SIG-M5 treated with dmso at 0.1 percent for 504 hours (cell line): ENCODE results near the gene PUS3.
"Not testable (repeated sequence)": the region's sequence is repeated elsewhere in the genome, so short reads cannot be mapped to it uniquely, and the experiment has no call there.

Experiments
- DNase-seq: peaks from one replicate; lab custom pipeline; 2025; ENCODE audit not compliant: unreplicated experiment; lab: John Stamatoyannopoulos, UW

Gene PUS3

GRCh38 chr11:125922156-125922555, 19.1 kb upstream of the PUS3 start:
- DNase-seq = no peak

- no peak for DNase-seq
Observed at GRCh38 chr11:125921042-125921441, 18.0 kb upstream of the PUS3 start.

DNA sequence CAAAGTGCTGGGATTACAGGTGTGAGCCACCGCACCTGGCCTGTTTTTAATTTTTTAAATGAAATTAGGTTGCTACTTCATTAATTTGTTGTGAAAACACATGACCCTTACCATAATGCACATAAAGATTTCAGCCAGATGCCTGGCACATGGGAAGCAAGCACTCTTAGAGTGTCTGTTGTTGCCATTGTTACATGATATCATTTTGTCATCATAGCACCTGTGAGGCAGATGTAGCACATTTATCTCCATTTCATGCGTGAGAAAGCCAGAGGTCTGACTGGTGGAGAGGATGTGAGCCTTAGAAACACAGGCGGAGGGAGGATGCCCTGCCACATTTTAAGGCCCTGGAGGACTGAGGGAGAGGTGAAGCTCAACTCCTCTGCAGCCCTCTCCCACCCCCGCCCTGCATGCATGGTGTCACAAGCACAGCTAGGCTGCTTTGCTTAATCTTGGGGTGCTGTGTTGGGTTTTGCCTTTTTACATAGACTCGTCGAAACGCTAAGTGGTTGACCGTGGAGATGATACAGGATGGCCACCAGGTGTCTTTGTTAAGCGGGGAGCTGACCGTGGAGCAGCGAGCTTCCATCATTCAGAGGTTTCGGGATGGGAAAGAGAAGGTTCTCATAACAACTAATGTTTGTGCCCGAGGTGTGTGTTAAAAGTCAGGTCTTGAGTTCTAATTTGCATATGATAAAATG, 15.3 kb upstream of the PUS3 start:
- no peak for DNase-seq

DNA sequence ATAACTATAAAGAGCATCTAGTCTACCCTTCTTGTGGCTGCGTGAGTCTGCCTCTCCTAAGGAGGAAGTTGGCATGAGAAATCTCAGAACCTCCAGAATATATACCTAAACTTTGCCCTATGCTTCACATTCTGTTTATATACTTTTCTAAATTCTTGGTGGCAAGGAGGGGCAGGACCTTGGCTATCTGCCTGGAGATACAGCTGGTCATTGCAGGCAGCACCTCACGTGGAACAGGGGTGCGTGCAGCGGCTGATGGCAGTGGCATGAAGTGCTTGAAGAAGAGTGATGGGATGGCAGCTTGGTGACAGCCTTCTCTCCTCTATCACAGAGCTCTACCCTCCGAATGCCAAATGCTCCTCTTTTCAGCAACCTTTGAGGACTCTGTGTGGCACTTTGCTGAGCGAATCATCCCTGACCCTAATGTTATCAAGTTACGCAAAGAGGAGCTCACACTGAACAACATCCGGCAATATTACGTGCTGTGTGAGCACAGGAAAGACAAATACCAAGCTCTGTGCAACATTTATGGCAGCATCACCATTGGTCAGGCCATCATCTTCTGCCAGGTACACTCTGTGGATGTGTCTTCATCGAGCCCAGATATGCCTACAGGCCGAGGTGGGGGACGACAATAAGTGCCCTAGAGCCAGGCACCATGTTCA, 13.8 kb upstream of the PUS3 start:
- no peak for DNase-seq

DNA sequence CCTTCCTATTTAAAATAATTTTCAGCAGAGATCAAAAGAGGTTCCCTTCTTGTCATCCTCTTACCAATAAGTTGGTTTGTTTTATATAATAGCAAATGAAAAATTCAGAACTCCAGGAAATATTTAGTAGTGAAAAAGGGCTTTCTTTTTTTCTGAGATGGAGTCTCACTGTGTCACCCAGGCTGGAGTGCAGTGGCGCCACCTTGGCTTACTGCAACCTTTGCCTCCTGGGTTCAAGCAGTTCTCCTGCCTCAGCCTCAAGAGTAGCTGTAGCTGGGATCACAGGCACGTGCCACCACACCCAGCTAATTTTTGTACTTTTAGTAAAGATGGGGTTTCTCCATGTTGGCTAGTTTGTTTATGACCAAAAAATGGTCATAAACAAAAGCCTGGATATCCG, 11.6 kb upstream of the PUS3 start:
- DNase-seq = not testable (repeated sequence)

DNA sequence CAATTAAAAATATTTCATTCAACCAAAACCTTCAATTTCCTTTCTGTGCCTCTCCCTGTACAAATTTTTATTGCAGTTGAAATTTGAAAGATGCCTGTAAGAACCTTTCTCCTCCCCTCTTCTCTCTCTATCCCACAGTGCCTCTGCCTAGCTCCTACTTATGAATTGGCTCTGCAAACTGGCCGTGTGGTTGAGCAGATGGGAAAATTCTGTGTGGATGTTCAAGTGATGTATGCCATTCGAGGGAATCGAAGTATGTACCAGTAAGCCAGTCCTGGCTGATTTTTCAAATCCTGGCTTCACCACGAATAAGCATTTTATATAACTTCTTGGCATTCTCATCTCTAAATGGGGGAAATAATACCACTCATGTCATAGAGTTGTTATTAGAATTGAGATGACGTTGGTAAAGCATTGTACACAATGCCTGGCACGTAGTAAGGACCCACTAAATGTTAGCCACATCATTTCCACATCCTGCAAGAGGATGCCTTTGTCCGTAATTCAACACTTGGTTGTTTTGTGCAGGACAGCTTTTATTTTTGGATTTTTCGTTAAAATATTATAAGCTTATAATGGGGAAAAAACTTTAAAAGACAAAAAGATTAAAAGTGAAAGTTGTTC, 7.3 kb upstream of the PUS3 start:
- no peak for DNase-seq

DNA sequence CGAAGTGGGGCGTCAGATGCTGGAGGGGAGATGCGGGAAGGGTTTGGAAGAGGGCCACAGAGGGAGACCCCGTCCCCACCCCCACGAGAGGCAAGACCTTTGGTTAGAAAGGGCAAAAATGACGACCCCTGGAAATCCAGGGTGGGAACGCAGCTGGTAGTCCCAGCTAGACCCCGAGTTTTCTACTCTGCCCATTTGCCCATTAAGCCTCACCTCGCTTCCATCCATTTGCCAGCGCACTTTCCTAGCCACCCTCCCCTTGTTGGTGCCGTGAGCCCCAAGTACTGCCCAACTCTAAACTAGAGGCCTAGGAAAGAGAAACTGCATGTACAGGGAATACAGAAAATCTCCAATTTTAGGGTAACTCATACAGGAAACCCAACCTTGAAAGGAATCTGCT, 1.7 kb upstream of the PUS3 start:
- DNase-seq = no peak

GRCh38 chr11:125903711-125904659, 979 bp upstream of the PUS3 start, which contains the start of gene DDX25:
DDX25 (plus strand) TSS chr11:125904508; CDS start chr11:125904518, 10 bp downstream.
- no peak for DNase-seq

GRCh38 chr11:125902277-125902926, 604 bp downstream of the PUS3 start:
- DNase-seq = no peak

- DNase-seq = no peak
Observed at GRCh38 chr11:125901872-125902271, 1.1 kb downstream of the PUS3 start.

DNA sequence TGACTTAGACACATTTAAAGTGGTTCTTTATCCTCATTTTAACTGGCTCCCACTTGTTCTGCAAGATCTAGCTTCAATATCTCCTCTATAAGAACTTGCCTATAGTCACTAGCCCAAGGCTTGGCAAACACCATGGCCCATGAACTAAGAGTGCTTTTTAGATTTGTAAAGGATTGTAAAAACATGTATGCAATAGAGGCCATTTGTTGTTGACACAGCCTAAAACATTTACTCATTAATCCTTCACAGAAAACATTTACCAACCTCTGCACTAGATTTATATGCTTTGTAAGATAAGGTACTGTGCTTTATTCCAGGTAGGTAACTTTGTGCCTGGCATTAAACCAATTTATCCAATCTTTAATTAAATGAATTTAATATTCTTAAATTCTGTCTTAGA, 10.0 kb downstream of the PUS3 start:
- no peak for DNase-seq

- DNase-seq = no peak
Observed at GRCh38 chr11:125892071-125892470, 10.9 kb downstream of the PUS3 start.

- no peak for DNase-seq
Observed at GRCh38 chr11:125890447-125891100, 12.4 kb downstream of the PUS3 start.

DNA sequence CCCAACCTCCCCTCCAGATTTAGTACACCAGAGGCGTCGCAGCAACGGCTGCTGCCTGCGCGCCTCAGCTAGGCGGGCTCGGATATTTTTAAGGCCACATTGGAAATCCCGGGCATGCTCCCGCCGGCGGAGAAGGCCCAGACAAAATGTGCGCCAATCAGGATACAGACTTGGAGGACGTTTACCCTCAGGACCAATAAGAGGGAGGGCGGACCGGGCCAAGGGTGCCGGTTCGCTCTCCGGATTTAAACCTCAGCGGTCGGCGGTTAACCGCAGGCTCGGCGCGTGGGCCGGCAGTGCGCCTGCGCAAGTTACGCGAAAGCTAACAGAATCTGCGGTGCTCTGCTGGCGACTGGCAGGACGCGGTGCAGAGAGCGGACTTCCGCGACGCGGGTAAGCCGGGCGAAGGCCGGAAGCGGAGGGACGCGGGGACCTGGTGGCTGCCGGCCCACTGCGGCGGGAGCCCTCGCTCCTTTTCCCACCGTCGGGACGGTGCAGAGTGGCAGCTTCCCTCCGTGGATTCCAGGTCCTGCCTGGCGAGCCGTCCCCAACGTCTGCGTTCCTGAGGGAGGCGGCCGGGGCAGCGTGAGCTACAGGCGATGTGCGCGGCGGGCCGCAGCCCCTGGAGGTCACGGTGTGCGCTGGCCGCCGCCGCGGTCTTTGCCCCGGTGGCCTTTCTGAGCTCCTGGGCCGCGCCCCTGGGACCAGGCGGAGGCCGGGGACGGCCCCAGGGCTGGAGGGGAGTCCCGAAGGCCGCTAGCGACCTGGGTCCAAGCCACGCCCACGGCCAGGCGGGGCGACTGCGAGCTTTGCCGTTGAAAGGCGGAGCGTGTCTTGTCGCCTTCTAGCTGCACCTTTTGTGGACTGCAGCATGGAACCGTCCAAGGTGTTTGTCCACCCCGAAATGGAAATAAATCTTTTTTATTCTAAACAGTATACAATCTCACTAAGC, 15.4 kb downstream of the PUS3 start, which contains the start of gene HYLS1:
Gene HYLS1 (plus strand): TSS at position 296 of the 952 bp plus-strand sequence. CDS start 11,701 bp downstream, outside the sequence.
- DNase-seq = peak; percentile 83

DNA sequence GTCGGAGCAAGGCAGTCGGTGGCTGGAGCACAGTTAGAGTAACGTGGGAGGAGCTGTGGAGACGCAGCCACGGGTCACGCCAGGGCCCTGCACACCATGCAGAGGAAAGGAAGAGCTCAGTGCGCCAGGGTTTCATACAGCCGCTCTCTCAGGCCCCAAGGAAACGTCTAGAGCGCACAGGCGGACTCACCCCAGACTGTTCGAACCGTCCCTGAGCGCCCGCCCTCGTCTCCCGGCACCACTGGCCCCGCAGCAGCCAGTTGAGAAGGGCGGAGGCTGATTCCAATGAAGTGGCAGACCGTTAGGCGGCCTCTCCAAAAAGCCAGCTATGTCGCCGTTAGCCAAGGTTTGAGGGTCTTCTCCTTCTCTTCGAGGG, 16.0 kb downstream of the PUS3 start:
- DNase-seq = no peak

- no peak for DNase-seq
Observed at GRCh38 chr11:125883375-125883774, 19.6 kb downstream of the PUS3 start.

DNA sequence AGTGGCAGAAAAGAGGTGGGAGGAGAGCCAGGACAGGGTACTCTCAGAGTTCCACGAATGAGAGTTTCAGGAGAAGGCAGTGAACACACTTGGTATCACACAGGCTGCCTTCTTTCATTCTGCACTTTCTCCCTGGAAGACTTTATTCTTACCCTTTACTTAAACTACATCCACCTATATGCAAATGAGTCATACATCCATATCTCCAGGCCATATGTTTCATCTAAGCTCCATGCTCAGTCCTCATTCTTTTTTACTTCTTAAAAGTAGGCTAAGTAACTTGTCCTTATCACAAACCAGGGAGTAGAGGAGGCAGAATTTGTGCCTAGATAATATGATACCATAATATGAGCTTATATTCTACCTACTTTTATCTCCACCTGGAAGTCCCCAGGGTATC, 21.7 kb downstream of the PUS3 start:
- DNase-seq = no peak

DNA sequence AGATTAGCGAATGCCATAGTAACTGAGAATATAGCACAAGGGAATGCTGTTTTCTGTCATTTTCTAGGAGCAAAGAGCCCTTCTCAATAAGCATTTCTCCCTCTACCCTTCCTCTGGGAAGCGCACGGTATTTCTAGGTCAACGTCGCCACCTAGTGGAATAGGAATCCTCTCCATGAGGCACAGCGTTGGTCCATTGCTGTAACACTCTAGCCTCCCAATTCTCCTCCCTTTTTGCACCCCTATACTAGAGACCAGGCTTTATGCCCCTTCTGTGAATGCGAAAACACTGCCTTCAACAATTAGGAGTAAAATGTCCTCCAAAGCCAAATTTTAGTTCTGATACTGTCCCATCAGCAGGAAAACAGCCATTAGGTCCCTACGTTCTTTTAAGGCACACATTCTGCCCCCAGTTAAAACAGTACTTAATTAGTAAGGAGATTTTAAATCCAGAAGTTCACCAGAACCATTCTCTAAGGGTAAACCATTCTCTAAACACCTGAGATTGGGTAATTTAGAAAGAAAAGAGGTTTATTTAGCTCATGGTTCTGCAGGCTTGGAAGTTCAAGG, 28.4 kb downstream of the PUS3 start:
- peak; percentile 47 for DNase-seq
